CD4-positive, alpha-beta T cell treated with Interleukin-2 at 100 ng/mL for 4 hours (primary cell): ENCODE data around the gene FGF18.
"Not testable (repeated sequence)": the region's sequence is repeated elsewhere in the genome, so short reads cannot be mapped to it uniquely, and the experiment has no call there.

Experiments
- DNase-seq: peaks from one replicate; pipeline ENCODE4 v3.0.0-alpha.2; 2020; ENCODE audit warnings: low spot score

The FGF18 gene, protein sequence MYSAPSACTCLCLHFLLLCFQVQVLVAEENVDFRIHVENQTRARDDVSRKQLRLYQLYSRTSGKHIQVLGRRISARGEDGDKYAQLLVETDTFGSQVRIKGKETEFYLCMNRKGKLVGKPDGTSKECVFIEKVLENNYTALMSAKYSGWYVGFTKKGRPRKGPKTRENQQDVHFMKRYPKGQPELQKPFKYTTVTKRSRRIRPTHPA

DNA sequence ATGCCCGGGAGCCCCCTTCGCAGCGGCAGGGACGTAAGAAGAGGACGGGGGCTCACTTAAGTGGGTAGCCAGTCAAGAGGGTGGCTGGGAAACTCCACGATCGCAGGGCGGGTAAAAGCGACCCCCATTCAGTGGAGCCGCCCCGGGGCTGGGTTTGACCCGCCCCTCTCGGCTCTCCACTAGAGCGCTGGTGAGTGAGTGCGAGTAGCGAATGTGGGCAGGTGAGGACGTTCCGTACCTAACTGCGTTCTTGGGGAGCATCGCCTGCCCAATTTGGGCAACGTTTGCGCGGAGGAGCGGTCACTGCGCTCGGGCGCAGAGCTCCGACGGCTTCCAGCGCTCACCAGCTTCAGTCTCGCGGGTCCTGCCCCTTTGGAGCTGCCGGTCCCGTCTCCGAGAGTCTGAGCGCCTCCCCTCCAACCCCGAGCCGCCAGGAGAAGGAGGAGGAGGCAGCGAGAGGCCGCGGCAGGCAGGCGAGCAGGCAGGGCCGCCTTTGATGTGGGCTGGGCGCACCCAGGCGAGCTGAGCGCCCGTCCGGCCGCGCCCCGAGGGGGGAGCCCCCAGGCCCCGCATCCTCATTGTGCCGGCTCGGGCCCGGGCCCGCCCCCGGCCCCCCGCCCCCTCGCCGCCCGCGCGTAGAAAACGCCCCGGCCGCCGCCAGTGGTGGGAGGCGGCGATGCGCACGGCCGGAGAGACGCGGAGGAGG, at the start of gene FGF18:
Gene FGF18 (plus strand): TSS at position 666 of the 706 bp plus-strand sequence. CDS start 553 bp downstream, outside the sequence.
- DNase-seq: peak; percentile 15

DNA sequence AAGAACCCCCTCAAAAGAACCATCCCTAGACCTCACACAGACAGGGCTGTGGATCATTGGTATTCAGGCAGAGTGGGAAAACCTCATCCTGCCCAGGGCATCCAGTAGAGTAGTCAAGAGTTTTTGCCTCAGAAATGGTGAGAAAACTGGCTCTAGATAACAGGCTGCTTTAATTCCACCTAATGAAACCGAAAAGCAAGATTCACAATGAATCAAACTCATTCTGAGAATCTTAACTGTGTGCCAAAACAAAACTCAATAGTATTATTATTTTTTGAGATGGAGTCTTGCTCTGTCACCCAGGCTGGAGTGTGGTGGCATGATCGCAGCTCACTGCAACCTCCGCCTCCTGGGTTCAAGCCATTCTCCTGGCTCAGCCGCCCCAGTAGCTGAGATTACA, 49.5 kb upstream of the FGF18 start:
- no peak for DNase-seq

DNA sequence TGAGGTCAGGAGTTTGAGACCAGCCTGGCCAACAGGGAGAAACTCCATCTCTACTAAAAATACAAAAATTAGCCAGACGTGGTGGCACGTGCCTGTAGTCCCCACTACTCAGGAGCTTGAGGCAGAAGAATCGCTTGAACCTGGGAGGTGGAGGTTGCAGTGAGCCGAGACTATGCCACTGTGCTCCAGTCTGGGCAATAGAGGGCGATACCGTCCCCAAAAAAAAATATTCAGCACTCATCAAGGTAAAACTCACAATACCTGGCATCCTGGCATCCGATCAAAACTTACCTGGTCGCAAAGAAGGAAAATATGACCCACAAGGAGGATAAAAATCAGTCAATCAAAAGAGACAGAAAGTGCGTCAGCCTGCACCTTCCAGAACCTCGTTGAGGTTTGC, 48.6 kb upstream of the FGF18 start:
- not testable (repeated sequence) for DNase-seq

DNA sequence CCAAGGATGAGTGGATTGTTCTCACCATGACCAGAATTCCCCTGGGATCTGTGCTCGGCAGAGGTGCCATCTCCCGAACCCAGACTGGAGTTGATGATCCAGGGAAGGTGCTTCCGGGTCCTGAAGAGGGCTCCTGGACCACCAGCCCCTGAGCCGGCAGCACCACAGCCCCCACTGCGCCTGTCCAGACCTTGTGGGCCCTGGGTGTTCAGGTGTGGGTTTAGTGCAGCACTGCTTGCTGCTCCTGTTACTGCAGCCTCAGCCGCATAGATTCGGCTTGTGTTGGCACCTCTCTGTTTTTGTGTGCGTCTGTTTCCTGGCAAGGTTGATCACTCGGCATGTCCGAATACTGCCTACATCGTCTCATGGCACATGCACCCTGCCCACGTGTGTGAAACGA, 48.1 kb upstream of the FGF18 start:
- DNase-seq: no peak

DNA sequence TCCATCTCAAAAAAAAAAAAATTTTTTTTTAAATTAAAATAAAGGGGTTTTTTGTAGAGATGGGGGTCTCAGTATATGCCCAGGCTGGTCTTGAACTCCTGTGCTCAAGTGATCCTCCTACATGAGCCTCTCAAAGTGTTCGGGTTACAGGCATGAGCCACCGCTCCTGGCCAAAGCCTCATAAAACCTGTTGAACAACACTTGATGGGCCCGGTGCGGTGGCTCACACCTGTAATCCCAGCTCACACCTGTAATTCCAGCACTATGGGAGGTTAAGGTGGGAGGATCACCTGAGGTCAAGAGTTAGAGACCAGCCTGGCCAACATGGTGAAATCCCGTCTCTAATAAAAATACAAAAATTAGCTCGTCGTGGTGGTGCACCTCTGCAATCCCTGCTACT, 39.5 kb upstream of the FGF18 start:
- DNase-seq: no peak

DNA sequence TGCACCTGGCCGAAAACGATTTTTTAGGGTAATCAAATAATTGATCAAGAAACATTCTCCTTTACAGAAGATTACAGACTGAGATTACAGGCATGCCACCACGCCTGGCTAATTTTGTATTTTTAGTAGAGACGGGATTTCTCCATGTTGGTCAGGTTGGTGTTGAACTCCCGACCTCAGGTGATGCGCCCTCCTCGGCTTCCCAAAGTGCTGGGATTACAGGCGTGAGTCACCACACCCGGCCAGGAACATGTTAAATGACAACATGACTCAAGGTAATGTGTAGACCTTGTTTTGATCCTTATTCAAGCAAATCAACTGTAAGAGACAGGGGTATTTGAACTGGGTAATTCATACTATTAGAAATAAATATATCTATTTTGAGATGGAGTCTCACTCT, 35.0 kb upstream of the FGF18 start:
- not testable (repeated sequence) for DNase-seq

DNA sequence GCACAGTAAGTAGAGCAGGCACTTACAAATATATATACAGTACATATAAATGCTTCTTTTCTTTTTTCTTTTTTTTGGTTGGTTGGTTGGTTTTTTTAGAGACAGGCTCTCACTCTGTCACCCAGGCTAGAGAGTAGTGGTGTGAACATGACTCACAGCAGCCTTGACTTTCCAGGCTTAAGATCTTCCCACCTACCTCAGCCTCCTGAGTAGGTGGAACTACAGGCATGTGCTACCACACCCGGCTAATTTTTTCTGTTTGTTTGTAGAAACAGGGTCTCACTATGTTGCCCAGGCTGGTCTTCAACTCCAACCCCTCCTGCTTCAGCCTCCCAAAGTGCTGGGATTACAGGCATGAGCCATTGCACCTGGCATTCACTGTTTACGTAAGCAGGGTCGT, 34.4 kb upstream of the FGF18 start:
- DNase-seq: not testable (repeated sequence)

DNA sequence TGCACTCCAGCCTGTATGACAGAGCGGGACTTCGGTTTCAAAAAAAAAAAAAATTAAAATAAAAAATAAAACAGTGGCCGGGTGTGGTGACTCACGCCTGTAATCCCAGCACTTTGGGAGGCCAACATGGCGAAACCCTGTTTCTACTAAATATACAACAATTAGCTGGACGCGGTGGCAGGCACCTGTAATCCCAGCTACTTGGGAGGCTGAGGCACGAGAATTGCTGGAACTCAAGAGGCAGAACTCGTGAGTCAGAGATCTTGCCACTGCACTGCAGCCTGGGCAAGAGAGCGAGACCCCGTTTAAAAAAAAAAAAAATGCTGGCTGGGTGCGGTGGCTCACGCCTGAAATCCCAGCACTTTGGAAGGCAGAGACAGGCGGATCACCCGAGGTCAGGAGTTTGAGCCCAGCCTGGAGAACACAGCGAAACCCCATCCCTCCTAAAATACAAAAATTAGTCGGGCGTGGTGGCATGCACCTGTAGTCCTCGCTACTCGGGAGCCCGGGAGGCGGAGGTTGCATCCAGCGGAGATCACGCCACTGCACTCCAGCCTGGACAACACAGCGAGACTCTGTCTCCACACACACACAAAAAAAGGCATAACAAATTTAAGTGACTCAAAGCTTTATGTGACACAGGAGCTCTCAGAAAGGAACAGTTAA, 33.3 kb upstream of the FGF18 start:
- no peak for DNase-seq

DNA sequence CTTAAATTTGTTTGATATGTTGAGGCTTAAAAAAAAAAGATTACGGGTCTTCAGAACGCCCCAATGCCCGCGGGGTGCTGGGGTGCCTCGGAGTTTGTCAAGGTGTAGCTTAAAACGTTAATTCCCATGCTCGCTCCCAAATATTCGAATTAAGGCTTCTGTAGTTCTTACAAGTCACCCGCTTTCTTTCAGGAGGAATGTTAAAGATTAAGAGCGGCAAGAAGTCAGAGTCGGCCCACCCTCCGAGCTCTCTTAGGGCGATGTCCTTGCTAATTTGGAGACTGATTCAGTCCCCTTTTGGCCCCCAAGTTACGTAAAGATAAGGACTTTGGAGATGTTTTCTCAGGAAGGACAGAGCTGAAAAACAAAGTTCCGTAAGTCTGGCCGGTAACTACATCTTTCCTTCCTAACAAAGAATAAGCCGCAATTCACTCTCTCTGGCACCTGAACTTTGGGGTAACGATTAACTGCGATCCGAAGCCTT, 32.5 kb upstream of the FGF18 start:
- DNase-seq: peak; percentile 6

DNA sequence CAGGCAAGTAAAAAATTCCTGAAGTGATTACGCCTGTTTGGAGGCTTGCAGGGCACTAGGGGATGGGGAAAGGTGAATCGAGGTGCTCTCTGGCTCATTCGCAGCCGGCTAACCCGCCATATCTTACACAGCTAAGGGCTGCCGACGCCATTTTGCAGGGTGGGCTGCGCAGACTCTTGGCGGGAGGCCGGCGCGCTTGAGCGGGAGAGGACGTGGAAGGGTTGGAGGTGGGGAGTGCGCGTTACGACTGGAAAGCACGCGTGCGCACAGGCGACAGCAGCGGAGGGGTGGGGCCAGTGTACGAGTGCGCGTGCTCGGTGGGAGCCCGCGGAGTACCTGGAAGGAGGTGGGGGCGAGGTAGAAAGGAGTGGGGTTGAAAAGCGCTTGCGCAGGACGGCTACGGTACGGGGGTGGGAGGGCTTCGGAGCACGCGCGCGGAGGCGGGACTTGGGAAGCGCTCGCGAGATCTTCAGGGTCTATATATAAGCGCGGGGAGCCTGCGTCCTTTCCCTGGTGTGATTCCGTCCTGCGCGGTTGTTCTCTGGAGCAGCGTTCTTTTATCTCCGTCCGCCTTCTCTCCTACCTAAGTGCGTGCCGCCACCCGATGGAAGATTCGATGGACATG, 32.0 kb upstream of the FGF18 start, which contains the start of gene NPM1:
Gene NPM1 (plus strand): TSS at position 505 of the 625 bp plus-strand sequence. CDS start 100 bp downstream, at position 605.
- DNase-seq: peak; percentile 99

DNA sequence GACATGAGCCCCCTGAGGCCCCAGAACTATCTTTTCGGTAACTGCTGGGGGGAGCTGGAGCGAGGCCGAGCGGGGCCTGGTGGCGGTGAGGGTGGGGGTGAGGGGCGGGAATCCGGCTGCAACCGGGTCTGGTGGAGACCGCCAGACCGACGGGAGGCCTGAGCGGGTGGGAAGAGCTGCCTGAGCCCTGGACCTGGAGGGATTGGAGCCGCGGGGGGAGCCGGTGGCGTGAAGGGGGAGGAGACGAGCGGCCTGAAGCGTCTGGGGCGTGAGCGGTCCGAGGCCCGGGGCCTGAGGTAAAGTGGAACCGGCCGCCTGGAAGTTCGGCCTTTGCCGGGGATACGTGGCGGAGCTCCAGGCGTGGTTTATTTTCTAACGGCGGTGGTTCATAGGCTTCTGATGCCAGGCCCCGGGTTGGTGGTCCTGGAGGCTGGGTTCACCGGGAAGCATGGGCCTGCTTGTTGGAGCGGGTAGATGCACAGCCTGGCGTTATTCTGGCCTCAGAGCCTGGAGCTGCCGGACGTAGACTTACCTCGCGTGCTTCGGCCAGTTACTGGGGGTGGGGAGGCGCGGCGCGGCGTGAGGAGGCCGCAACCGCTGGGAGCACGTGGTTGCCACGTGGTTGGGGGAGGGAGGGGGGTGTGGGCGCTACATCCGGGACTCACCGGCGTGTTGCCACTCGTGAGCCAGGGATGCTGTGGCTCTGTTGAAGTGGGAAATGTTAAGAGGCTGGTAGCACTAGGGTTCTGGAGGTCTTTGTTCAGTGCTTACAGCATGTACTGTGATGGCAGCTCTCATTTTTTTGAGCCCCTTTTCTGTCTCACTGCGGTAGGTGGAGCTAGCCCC, 31.3 kb upstream of the FGF18 start:
- DNase-seq: peak; percentile 81

DNA sequence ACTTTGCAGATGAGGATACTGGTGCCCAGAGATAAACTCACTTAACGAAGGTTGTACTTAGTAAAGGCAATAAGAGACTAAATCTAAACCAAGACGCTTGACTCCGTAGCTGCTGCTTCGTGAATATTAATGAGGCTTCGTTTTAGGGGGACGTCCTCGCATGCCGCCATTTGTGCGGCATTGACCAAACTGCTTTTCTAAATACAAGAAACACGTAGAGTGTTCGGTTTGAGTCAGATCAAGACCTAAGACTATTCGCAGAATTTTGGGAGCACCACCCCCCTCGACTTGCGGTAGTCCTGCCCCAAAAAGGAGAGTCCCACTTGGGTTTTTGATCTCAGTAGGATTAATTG, 30.7 kb upstream of the FGF18 start:
- peak; percentile 41 for DNase-seq

DNA sequence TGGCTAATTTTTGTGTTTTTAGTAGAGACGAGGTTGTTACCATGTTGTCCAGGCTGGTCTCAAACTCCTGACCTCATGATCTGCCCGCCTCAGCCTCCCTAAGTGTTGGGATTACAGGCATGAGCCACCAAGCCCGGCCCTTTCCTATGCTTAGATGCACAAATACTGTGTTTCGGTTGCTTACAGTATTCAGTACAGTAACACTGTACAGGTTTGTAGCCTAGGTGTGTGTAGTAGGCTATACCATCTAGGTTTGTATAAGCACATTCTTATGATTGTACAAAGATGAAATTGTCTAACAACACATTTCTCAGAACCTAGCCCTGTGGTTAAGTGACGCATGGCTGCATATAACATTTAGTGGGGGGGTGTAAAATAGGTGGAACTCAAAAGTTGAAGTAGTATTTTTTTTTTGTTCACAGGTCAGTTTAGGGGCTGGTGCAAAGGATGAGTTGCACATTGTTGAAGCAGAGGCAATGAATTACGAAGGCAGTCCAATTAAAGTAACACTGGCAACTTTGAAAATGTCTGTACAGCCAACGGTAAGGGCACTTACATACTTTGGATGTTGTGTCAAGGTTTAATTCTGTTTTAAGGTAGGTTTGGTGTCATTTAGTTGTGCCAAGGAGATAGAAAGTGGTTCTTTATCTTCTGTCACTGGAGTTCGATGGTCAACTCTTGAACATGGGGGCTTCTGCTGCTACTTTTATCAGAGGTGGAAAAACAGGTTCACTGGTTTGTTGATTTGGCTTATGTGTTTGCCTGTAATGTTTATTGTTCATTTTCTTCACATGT, 28.4 kb upstream of the FGF18 start:
- peak; percentile 65 for DNase-seq

DNA sequence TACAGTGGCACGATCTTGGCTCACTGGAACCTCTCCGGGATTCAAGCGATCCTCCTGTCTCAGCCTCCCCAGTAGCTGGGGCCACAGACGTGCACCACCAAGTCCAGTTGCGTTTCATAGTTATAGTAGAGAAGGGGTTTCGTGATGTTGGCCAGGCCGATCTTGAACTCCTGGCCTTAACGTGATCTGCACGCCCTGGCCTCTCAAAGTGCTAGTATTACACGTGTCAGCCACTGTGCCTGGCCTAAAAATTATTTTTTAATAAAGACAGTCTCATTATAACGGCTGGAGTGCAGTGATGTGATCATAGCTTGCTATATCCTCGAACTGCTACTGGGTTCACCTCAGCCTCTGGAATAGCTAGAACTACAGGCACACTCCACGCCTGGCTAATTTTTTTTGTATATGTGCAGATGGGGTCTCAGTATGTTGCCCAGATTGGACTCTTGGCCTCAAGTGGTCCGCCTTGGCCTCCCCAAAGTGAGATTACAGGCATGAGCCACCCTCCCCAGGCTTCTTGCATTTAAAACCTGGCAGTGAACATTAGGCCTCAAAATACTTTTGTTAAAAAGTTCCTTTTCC, 27.4 kb upstream of the FGF18 start:
- no peak for DNase-seq

DNA sequence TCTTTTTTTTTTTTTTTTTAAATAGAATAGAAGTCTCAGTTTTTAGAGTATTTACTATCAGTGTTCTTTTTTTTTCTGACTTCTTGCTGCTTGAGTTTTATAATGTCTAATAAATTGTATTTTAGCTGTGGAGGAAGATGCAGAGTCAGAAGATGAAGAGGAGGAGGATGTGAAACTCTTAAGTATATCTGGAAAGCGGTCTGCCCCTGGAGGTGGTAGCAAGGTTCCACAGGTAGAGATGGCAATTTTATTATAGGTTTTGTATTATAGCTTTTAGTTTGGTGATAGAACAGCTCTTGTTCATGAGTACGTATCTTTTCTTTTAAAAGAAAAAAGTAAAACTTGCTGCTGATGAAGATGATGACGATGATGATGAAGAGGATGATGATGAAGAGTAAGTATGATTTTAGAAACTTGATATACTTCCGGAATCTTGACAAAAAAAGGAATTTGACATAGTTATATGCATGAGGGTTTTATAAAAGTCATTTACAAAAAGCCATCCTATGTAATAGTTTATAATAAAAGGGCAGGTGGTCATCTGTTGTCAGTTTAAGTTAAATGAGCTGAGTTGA, 26.8 kb upstream of the FGF18 start:
- DNase-seq: no peak

DNA sequence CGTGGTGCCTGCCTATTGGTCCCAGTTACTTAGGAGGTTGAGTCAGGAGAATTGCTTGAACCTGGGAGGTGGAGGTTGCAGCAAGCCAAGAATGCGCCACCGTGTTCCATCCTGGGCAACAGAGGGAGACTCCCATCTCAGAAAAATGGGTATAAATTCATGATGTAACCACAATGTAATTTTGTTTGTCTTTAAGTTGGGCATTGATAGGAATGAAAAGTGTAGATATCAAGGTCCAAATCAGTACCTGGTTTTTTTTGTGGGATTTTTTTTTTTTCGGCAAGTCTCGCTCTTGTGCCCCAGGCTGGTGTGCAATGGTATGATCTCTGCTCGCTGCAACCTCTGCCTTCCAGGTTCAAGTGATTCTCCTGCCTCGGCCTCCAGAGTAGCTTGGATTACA, 24.4 kb upstream of the FGF18 start:
- no peak for DNase-seq

DNA sequence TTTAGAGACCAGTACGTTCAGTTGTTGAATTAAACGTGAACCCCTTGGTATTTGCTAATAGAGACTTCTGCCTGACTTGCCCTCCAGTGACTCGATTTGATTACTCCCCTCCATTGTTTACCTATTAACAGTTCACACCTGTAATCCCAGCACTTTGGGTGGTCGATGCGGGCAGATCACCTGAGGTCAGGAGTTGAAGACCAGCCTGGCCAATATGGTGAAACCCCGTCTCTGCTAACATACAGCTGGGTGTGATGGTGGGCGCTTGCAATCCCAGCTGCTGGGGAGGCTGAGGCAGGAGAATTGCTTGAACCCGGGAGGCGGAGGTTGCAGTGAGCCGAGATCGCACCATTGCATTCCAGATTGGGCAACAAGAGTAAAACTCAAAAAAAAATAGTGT, 22.9 kb upstream of the FGF18 start:
- DNase-seq: not testable (repeated sequence)

DNA sequence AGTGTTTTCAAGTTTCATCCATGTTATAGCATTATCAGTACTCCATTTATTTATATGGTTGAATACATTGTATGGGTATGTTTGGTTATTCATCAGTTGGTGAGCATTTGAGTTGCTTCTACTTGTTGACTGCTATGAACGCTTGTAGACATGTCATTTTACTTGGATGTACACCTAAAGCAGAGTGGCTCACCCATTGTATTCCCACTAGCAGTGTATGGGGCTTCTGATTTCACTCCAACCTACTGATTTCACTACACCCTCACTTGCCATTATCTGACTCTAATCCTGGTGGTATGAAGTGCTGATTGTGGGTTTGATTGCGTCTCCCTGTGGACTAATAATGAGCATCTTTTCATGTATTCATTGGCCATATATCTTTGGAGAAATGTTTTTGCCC, 22.3 kb upstream of the FGF18 start:
- DNase-seq: no peak

DNA sequence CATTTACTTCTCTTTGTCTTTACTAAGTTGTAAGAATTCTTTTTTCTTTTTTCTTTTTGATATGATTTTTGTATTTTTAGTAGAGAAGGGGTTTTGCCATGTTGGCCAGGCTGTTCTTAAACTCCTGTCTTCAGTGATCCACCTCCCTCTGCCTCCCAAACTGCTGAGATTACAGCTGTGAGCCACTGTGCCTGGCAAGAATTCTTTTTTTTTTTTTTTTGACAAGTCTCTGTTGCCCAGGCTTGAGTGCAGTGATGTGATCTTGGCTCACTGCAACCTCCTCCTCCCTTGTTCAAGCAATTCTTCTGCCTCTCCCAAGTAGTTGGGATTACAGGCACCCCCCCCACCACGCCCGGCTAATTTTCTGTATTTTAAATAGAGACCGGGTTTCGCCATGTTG, 21.8 kb upstream of the FGF18 start:
- DNase-seq: no peak

DNA sequence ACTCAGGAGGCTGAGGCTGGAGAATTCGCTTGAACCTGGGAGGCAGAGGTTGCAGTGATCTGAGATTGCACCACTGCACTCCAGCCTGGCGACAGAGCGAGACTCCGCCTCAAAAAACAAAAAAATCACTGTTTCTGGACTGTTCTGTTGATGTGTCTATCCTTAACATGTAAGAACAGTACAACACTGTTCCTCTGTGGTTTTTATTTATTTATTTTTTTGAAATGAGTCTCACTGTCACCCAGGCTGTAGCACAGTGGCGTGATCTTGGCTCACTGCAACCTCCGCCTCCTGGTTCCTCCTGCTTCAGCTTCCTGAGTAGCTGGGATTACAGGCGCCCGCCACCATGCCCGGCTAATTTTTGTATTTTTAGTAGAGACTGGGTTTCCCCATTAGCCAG, 20.8 kb upstream of the FGF18 start:
- not testable (repeated sequence) for DNase-seq
